Stimulated activated CD4-positive, alpha-beta T cell treated with anti-CD3 and anti-CD28 coated beads, Interleukin-15, amount 100 ng/mL, for 24 hours (primary cell): ENCODE measurements around the gene USP5.
"Not testable (repeated sequence)": the region's sequence is repeated elsewhere in the genome, so short reads cannot be mapped to it uniquely, and the experiment has no call there.

Experiments
- DNase-seq: peaks from one replicate; pipeline ENCODE4 v3.0.0-alpha.2; 2020

Gene USP5

DNA sequence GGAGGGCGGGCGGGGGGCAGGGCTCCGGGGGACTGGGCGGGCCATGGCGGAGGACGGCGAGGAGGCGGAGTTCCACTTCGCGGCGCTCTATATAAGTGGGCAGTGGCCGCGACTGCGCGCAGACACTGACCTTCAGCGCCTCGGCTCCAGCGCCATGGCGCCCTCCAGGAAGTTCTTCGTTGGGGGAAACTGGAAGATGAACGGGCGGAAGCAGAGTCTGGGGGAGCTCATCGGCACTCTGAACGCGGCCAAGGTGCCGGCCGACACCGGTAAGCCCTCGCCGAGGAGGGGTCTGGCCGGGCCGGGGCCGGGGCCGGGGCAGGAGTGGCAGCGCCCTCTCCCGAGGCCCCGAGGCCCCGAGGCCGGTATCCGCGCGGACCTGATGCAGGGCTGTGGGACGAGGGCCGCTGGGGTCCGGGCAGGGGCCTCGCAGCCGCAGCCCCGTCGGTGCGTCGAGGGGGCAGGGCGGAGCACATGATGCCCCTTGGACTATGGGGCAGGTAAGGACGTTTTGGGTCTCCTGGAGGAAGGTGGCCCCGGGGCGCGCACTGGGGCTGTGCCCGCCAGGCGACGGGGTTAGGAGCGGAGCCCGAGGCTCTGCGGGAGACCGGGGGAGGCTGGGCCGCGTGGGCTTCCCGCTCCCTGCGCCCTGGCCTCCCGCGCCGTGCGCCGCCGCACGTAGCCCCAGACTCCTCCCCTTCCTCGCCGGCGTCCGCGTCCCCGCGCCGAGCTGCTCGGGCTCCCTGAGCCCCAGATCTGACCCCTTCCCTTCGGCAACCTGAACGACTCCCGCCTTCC lies 15.7 kb downstream of the USP5 start, which contains the start of gene TPI1:
Gene TPI1 (plus strand): TSS at position 119 of the 798 bp plus-strand sequence. CDS start 36 bp downstream, at position 155.
- DNase-seq: peak; percentile 86

DNA sequence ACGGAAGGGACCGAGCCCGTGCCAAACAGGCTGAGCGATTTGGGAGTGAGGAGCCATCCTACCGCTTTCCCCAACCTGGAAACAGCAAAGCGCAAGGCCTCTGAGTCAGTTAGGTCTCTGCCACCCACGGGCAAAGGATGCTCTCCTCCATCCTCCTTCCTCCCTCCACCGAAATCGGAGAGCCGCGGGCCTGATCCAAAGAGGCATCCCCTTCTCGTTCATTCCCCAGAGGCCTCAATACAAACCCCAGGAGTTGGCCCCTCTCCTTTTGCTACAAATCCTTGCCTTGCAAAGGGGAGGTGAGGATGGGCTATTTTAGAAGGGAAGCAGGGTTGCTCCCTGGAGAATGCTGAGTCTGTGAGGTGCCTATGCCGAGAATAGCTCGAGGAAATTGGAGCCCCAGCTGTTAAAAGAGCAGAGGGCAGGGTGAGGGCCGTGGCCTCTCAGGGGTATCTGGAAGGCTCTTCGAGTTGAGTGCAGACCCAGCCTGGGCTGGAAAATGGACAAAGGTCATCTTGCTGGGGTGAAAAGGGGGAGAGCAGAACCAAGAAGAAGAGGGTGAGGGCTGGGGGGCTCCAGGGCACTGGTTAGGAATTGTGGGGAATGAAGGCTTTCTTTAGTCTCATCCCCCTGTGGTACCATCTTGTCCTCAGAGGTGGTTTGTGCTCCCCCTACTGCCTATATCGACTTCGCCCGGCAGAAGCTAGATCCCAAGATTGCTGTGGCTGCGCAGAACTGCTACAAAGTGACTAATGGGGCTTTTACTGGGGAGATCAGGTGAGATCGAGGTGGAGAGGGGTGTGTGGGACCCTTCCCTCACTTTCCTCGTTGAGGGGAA lies 16.5 kb downstream of the USP5 start:
- DNase-seq: peak; percentile 32

DNA sequence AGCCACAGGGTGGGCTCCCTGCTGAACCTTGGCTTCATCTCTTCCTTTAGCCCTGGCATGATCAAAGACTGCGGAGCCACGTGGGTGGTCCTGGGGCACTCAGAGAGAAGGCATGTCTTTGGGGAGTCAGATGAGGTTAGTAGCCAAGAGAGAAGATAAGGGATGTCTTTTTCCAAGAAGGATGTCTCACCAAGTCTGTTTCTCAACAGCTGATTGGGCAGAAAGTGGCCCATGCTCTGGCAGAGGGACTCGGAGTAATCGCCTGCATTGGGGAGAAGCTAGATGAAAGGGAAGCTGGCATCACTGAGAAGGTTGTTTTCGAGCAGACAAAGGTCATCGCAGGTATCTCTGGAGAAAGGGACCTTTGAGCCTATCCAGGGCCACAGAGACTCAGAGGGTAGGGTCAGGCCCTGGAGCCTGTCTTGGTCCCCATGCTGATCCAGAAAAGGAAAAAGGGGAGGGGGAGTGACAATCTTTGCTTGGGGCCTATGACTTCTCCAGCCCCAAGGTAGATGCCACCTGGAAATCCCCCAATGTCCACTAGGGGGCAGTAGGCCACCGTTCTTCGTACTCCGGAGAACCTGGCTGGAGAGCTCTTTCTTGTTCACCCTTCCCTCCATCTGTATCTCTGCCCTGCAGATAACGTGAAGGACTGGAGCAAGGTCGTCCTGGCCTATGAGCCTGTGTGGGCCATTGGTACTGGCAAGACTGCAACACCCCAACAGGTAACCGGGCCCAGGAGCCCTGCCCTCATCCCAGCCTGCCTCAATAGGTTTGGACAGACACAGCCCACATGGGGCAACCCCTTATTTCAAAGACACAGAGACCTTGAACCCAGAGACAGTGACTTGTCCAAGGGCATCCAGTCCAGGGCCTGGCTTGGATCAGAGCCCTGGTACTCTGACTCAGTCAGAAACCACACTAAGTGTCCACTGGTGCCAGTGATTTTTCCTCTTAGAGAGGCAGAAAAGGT lies 17.4 kb downstream of the USP5 start:
- DNase-seq: peak; percentile 88

DNA sequence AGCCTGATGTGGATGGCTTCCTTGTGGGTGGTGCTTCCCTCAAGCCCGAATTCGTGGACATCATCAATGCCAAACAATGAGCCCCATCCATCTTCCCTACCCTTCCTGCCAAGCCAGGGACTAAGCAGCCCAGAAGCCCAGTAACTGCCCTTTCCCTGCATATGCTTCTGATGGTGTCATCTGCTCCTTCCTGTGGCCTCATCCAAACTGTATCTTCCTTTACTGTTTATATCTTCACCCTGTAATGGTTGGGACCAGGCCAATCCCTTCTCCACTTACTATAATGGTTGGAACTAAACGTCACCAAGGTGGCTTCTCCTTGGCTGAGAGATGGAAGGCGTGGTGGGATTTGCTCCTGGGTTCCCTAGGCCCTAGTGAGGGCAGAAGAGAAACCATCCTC lies 18.4 kb downstream of the USP5 start:
- DNase-seq: not testable (repeated sequence)

DNA sequence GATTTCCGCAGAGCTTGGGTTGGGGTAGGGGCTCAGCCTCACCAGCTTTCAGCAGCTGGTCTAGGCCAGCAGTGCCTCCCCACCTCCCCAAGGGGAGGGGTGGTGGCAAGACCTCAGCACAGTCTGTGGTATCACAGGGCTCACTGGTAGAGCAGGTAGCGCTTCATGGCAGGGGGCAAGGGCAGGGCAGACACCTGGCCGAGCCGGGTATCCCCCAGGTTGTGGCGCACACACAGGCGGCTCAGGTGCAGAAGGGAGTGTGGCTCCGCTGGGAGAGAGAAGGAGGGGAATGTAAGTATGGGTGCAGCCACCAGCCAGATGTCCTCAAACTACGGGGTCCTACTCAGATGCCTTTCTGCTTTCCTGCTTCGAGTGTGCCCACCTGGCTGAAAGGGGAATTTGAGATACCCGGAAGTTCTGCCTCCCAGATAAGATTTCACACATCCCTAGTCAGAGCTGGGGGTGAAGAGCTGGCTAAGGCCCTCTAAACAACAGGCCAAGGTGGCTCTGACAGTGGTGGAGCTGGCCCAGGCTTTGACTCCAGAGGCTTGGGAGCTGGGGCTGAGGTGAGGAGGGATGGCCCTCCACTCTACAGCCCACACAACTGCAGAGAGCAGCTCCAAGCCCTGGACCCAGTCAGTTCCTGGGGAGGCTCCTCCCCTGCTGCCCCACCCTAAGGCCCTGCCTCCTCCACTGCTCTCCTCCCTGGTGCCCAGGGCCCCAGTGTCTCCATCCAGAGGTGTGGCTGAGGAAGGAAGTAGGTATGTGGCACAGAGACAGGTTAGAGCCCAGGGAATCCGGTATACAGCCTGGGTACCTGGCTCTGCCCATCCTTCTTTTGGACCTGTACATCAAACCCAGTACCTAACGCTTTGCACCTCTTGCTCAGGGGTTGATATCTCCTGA lies 19.4 kb downstream of the USP5 start:
- peak; percentile 73 for DNase-seq

DNA sequence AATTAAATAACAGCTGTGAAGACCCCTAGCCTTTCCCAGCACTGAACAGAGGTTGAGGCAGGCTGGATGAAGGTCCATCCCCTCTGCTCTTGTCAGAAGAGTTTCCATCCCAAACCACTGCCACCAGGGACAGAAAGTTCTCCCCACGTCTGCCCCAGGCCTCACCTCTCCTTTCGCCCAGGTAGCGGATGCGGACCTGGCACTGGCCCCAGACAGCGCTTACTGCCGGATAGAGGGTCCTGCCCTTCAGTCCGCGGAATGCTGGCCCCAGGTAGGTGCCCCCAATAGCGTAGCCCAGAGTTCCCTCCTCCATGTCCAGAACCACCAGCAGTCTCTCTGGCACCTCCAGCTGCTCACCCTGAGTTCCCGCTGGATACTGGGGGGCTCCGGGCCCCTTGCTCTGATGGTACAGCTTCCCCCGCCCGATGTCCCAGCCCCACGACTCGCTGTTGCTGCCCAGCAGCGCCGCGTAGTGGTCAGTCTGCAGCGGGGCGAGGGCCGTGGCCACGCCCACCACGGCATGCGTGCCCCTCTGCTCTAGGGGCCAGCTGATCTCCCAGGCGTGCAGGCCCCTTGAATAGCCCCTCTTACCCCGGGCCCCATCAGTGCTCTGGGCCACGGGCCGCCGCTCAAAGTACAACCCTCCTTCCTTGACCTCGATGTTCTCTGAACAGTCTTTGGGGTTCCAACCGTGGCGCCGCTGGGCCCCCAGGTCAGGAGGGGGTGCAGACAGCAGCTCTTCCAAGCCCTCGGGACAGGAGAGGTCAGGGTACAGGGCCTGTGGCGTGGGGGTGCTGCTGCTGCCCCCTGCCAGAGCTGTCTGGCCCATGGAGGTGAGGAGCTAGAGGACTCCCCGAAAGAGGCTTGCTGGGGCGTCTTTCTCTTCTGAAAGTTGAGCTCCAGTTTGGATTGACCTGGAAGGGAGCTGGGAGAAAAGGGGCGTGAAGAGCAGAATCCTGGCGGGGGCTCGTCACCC lies 20.4 kb downstream of the USP5 start:
- peak; percentile 88 for DNase-seq

DNA sequence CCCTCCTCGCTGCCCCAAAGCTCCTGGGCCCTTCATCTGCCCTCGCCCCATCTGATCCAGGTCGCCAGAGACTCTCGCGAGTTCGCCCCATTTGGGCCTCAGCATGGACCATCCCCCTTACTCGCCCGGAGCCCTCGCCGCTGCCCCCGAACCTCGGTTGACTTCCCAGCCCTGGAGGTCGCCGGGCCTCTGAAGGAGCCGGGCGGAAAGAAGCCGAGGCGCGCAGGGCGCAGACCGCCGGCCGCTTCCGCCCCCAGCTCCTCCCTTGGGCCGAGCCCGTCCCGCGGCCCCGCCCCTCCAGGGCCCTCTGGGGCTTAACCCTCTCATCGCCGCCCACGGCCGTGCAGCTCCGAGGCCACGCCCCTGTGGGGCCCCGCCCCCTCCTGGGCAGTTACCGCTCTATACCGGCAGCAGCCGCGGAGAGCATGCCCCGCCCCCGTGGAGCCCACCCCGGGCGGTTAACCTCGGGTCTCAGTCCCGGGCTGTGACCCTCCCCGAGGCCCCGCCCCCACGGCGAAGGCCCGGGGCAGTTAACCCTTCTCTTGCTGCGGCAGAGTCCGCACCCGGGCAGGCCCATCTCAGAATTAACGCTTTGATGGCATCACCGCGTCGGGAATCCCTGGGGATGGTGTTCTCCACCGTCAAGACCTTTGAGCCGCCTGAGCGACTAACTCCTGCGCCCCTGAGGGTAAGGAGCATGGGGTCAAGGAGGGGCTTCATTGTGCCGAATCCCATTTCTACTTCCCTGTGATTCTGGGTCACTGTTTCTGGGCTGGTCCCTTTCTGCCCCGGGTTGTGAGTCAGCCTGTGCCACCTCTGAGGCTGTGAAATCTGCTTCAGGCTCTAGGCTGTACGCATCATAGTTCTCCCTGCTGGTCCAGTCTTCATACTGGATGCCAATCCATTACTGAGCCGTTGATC lies 21.4 kb downstream of the USP5 start, which contains the start of gene SPSB2:
Gene SPSB2 (minus strand): TSS at position 210 of the 921 bp plus-strand sequence. CDS start 402 bp downstream, outside the sequence.
- peak; percentile 100 for DNase-seq

DNA sequence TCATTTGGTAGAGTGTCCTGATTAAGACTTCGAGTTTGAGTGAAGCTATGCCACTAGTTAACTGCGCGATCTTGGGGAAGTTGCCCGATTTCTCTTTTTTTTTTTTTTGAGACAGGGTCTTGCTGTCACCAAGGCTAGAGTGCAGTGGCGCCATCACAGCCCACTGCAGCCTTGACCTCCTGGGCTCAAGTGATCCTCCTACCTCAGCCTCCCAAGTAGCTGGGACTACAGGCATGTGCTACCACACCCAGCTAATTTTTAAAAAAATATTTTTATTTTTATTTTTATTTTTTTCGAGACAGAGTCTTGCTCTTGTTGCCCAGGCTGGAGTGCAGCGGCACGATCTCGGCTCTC lies 22.0 kb downstream of the USP5 start:
- DNase-seq: not testable (repeated sequence)

DNA sequence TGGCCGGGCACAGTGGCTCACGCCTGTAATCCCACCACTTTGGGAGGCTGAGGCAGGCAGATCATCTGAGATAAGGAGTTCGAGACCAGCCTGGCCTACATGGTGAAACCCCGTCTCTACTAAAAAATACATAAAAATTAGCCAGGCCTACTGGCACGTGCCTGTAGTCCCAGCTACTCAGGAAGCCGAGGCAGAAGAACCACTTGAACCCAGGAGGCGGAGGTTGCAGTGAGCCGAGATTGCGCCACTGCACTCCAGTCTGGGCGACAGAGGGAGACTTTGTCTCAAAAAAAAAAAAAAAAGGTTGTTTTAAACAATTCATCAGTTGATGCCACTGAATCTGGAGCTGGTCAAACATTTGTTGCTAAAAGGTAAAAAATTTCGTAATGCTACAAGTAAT lies 27.9 kb downstream of the USP5 start:
- not testable (repeated sequence) for DNase-seq

DNA sequence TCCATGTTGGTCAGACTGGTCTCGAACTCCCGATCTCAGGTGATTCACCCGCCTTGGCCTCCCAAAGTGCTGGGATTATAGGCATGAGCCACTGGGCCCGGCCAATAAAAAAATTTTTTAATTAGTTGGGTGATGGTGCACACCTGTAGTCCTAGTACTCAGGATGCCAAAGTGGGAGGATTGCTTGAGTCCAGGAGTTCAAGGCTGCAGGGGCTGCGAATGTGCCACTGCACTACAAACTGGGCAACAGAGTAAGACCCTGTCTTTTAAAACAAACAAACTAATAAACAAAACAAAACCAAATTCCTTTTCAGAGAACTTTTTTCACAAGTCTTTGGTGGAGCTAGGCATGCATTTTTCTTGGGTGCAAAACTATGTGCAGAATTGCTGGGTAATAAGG lies 31.3 kb downstream of the USP5 start:
- no peak for DNase-seq

DNA sequence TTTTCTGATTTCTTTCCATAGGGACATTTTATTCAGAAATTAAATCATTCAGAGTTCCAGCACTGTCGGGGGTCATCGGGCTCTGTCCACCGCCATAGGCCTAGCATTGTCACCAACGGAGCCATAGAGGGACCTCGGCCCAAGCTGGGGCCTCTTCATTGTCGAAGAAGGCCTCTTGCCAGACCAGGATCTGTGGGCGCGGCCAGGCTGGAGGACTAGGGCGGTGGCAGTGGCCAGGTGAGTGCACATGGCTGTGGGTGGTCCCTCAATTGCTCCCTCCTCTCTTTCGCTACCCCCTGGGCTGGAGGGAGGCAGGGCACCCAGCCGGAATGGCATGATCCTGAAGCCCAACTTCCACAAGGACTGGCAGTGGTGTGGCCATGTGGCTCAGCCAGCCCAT lies 31.7 kb downstream of the USP5 start:
- no peak for DNase-seq

DNA sequence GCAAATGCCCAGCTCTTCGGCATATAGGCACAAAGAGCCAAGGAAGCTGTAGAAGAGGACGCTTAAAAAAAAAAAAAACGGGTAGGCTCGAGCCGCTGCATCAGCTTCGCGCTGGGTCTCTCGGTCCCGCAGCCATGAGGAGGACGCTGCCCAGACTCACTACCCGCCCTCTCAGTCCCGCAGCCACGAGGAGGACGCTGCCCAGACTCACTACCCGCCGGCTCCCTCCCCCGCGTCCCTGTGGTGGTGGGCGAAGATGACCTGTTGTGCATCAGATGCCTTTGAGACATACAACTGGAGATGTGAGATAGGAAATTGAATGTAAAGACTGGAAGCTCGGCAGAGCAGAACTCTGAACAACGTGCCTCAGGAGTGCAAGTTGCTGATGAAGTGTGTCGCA lies 32.6 kb downstream of the USP5 start:
- no peak for DNase-seq

DNA sequence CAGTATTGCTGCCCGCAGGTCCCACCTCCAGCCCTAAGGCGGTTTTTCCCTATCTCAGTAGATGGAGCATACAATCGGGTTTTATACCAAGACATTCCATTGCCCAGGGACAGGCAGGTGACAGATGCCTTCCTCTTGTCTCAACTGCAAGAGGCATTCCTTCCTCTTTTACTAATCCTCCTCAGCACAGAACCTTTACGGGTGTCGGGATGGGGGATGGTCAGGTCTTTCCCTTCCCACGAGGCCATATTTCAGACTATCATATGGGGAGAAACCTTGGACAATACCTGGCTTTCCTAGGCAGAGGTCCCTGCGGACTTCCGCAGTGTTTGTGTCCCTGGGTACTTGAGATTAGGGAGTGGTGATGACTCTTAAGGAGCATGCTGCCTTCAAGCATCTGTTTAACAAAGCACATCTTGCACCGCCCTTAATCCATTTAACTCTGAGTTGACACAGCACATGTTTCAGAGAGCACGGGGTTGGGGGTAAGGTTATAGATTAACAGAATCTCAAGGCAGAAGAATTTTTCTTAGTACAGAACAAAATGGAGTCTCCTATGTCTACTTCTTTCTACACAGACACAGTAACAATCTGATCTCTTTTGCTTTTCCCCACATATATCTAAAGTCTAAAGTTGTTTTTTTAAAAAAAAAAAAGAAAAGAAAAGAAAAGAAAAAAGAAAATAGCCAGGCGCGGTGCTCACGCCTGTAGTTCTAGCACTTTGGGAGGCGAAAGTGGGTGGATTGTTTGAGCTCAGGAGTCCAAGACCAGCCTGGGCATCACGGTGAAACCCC lies 34.5 kb downstream of the USP5 start:
- not testable (repeated sequence) for DNase-seq

DNA sequence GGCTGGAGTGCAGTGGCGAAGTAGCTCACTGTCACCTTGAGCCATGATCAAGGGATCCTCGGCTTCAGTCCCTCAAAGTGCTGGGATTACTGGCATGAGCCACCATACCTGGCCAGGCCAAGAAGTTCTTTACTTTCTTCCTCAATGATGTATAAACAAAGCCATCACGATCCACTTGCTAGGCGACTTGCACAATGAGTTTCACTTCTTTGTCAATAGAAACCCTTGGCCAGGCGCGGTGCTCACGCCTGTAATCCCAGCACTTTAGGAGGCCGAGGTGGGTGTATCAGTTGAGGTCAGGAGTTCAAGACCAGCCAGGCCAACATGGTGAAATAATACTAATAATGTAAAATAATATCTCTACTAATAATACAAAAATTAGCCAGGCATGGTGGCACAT lies 35.5 kb downstream of the USP5 start:
- no peak for DNase-seq

DNA sequence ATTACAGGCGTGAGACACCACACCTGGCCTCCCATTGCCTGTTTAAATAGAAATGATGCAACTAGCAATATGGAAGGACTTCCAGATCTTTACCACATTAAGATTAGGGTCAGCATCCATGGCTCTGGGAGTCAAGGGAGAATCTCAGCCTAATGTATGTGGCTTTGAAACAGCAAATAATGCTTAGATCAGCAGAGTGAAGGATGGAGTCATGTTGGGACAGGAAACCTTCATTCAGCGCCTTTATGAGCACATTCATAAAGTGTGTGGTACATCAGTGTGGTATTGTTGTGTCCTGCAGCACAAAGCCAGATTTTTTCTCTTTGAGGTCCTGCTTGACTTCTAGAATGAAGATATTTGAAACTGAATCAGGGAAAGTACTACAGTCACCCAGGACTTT lies 36.4 kb downstream of the USP5 start:
- DNase-seq: no peak

DNA sequence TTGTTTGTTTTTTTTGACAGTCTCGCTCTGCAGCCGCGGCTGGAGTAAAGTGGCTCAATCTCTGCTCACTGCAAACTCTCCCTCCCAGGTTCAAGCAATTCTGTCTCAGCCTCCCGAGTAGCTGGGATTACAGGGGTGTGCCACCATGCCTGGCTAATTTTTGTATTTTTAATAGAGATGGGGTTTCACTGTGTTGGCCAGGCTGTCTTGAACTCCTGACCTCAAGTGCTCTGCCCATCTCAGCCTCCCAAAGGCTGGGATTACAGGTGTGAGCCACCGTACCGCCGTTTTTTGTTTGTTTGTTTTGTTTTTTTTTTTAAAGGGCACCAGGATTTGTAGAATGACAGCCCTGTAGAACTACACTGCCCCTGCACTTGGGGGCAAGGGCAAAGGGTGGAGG lies 36.8 kb downstream of the USP5 start:
- DNase-seq: not testable (repeated sequence)

DNA sequence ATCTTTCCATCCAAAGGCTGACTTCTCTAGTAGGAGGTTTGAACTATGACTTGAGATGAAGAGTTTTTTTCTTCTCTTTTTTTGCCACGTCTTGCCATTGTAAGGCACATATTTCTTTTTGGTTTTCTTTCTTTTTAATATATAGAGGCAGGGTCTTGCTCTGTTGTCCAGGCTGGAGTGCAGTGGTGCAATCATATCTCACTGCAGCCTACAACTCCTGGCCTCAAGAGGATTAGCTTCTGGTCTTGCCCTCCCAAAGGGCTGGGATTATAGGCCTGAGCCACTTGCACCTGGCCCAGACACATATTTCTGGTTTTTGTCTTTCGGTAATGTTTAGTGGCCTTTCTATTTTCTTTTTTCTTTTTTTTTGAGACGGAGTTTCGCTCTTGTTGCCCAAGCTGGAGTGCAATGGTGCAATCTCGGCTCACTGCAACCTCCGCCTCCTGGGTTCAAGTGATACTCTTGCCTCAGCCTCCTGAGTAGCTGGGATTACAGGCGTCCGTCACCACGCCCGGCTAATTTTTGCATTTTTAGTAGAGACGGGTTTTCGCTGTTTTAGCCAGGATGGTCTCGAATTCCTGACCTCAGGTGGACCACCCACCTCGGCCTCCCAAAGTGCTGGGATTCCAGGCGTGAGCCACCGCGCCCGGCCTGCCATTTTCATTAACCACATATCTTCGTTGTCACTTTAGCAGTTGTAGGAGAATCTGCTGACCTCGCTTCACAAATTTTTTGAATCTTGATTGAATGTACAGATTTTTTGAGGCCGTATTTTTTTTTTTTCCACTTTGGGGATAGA lies 38.0 kb downstream of the USP5 start:
- not testable (repeated sequence) for DNase-seq
